Gastrocnemius medialis (tissue), 4 donors: ENCODE results near the gene BMPR2. TPM values are rescaled to one million over a fixed set of nuclear protein-coding genes. Genes with fewer than 3 reads are reported as not detected.
"Not testable (repeated sequence)": the region's sequence is repeated elsewhere in the genome, so short reads cannot be mapped to it uniquely, and the experiment has no call there.

Experiments
- ATAC-seq, 2 donors: fragments of 150-250 bp; one replicate each; pipeline ENCODE4 v1.9.1; 2016
- DNase-seq, 2 donors: peaks; one replicate each; pipeline ENCODE4 v3.0.0-alpha.2; 2019
- H3K27ac ChIP-seq, 4 donors: fragments of 200-600 bp; sonication (generic); 1 replicate in 1 of 4; 2 replicates in 3 of 4; pipeline ENCODE4 v1.5.1; 2016 to 2018; ENCODE audit warnings: mild to moderate bottlenecking in 2 of 4, moderate library complexity in 1 of 4
- H3K27me3 ChIP-seq, 3 donors: fragments of 200-600 bp; sonication (generic) in 2 of 3; 1 replicate in 1 of 3; 2 replicates in 2 of 3; pipeline versions ENCODE4 v1.5.1 to v1.6.0; 2016 to 2019; ENCODE audit warnings: mild to moderate bottlenecking in 1 of 3, moderate library complexity in 1 of 3
- H3K36me3 ChIP-seq, 2 donors: fragments of 200-600 bp; sonication (generic) in 1 of 2; one replicate each; pipeline ENCODE4 v1.5.1; 2017 to 2018
- H3K4me1 ChIP-seq, 2 donors: fragments of 200-600 bp; sonication (generic) in 1 of 2; one replicate each; pipeline ENCODE4 v1.5.1; 2016 to 2017; ENCODE audit warnings: mild to moderate bottlenecking in 2 of 2
- H3K4me3 ChIP-seq, 4 donors: fragments of 200-600 bp; sonication (generic) in 3 of 4; 1 replicate in 1 of 4; 2 replicates in 3 of 4; pipeline ENCODE4 v1.5.1; 2016 to 2019; ENCODE audit warnings: mild to moderate bottlenecking in 2 of 4
- H3K9me3 ChIP-seq, 3 donors: fragments of 200-600 bp; sonication (generic) in 2 of 3; 1 replicate in 1 of 3; 2 replicates in 2 of 3; pipeline ENCODE4 v1.5.1; 2016 to 2019
- CTCF ChIP-seq, 5 experiments: fragments of 450-650 bp in 3 of 5; fragments of 200-600 bp in 2 of 5; sonication (generic) in 2 of 5; IDR thresholded peaks in 4 of 5; conservative IDR thresholded peaks in 1 of 5; 1 replicate in 4 of 5; 2 replicates in 1 of 5; pipeline ENCODE4 v1.5.1; 2016 to 2019; ENCODE audit warnings: antibody characterized with exemption in 5 of 5, mild to moderate bottlenecking in 3 of 5, moderate library complexity in 3 of 5
- POLR2A ChIP-seq, 2 donors: fragments of 450-650 bp; IDR thresholded peaks; one replicate each; pipeline ENCODE4 v1.6.1; 2017; ENCODE audit warnings: antibody characterized with exemption in 2 of 2, mild to moderate bottlenecking in 2 of 2, moderate library complexity in 2 of 2
- in situ Hi-C, 4 donors: fragments of 200-750 bp; cut with MboI; loops; one replicate each; pipeline versions ENCODE4 v1.15.0 to v1.8.0; 2017; ENCODE audit warnings: low sequenced_read_pairs in 4 of 4
- intact Hi-C: fragments of 100-400 bp; cut with DNase I; formaldehyde crosslinking; loops from one replicate; pipeline ENCODE4 v1.15.1; 2023; ENCODE audit warnings: low total_unique reads
- total RNA-seq, 4 donors: library from RNA; depleted of rRNA; stranded (reverse); fragments of >200 nt; gene quantifications; one replicate each; pipeline versions ENCODE4 v1.1.0 to v1.2.3, GENCODE V29; 2016

The BMPR2 gene
- total RNA-seq, 4 donors from 2014 or later: 25.0 to 35.0 (median 27.2) TPM

- intact Hi-C loops (no loop called here), in situ Hi-C loops (no loop called here)
- H3K27me3 ChIP-seq: no peaks in the 10 kb centered on the region
- H3K4me1 ChIP-seq: no peaks in the 10 kb centered on the region
- ATAC-seq (no peak), DNase-seq (no peak)
- H3K9me3 ChIP-seq: no peaks in the 10 kb centered on the region
- H3K4me3 ChIP-seq: no peak overlapping the region
- no peak overlapping the region for H3K27ac ChIP-seq
- no peaks in the 10 kb centered on the region for H3K36me3 ChIP-seq
- no peak for TF ChIP-seq CTCF (IDR thresholded peaks at IDR 0.05 in 4 of 5, conservative IDR thresholded peaks at IDR 0.05 in 1 of 5)
- no peak for TF ChIP-seq POLR2A (IDR thresholded peaks at IDR 0.05)
Measured at GRCh38 chr2:202353430-202353829, 22.7 kb upstream of the BMPR2 start.

GRCh38 chr2:202355993-202356505 is 20.1 kb upstream of the BMPR2 start:
- no peak overlapping the region for H3K27ac ChIP-seq
- no peak for DNase-seq
- intact Hi-C loops: no loop called here
- H3K4me3 ChIP-seq: no peak overlapping the region
- H3K4me1 ChIP-seq: no peaks in the 10 kb centered on the region
- H3K36me3 ChIP-seq: no peaks in the 10 kb centered on the region
- no peak for ATAC-seq
- in situ Hi-C loops: no loop called here
- TF ChIP-seq CTCF (IDR thresholded peaks at IDR 0.05 in 4 of 5, conservative IDR thresholded peaks at IDR 0.05 in 1 of 5) (no peak), POLR2A (IDR thresholded peaks at IDR 0.05) (no peak)
- no peaks in the 10 kb centered on the region for H3K9me3 ChIP-seq
- H3K27me3 ChIP-seq: no peaks in the 10 kb centered on the region

- H3K4me1 ChIP-seq, H3K4me3 ChIP-seq, intact Hi-C loops, in situ Hi-C loops, DNase-seq, H3K27me3 ChIP-seq, ATAC-seq, H3K27ac ChIP-seq, H3K9me3 ChIP-seq, H3K36me3 ChIP-seq: not testable (repeated sequence)
Measured at GRCh38 chr2:202358924-202359323, 17.2 kb upstream of the BMPR2 start.

- TF ChIP-seq POLR2A (IDR thresholded peaks at IDR 0.05) (no peak), CTCF (IDR thresholded peaks at IDR 0.05 in 4 of 5, conservative IDR thresholded peaks at IDR 0.05 in 1 of 5) (no peak)
- no peak overlapping the region for H3K27ac ChIP-seq
- H3K36me3 ChIP-seq: no peaks in the 10 kb centered on the region
- DNase-seq: no peak
- no peaks in the 10 kb centered on the region for H3K4me1 ChIP-seq
- no peaks in the 10 kb centered on the region for H3K27me3 ChIP-seq
- in situ Hi-C loops: no loop called here
- ATAC-seq: no peak
- H3K4me3 ChIP-seq: no peak overlapping the region
- no peaks in the 10 kb centered on the region for H3K9me3 ChIP-seq
- intact Hi-C loops: no loop called here
Measured at GRCh38 chr2:202360646-202361045, 15.5 kb upstream of the BMPR2 start.

- TF ChIP-seq CTCF (IDR thresholded peaks at IDR 0.05 in 4 of 5, conservative IDR thresholded peaks at IDR 0.05 in 1 of 5) (no peak), POLR2A (IDR thresholded peaks at IDR 0.05) (no peak)
- intact Hi-C loops (no loop called here), in situ Hi-C loops (no loop called here)
- H3K27ac ChIP-seq: no peak overlapping the region
- no peaks in the 10 kb centered on the region for H3K4me1 ChIP-seq
- no peak overlapping the region for H3K4me3 ChIP-seq
- no peaks in the 10 kb centered on the region for H3K36me3 ChIP-seq
- no peaks in the 10 kb centered on the region for H3K27me3 ChIP-seq
- DNase-seq: no peak
- H3K9me3 ChIP-seq: no peaks in the 10 kb centered on the region
- ATAC-seq: no peak
Measured at GRCh38 chr2:202361108-202361507, 15.0 kb upstream of the BMPR2 start.
